Neural progenitor cell (in vitro differentiated cells): Measurements from ENCODE around the gene NALCN. TPM values are rescaled to one million over a fixed set of nuclear protein-coding genes. Genes with fewer than 3 reads are reported as not detected.

Source experiments
- DNase-seq: peaks from one replicate; pipeline ENCODE4 v3.0.0-alpha.2; 2016; ENCODE audit warnings: low spot score
- H2AFZ ChIP-seq: fragments of 200-600 bp; sonication (generic); replicated peaks from 2 replicates; pipeline ENCODE4 v1.6.1; 2016; ENCODE audit warnings: antibody characterized with exemption
- H3F3A ChIP-seq: fragments of 200-600 bp; sonication (generic); 2 replicates; pipeline ENCODE4 v1.6.1; 2016; ENCODE audit warnings: antibody characterized with exemption, low read depth
- H3K27ac ChIP-seq: fragments of 200-600 bp; sonication (generic); 2 replicates; pipeline ENCODE4 v1.5.1; 2016; ENCODE audit warnings: mild to moderate bottlenecking
- H3K27me3 ChIP-seq: fragments of 200-600 bp; sonication (generic); 2 replicates; pipeline ENCODE4 v1.6.1; 2016; ENCODE audit warnings: mild to moderate bottlenecking, moderate library complexity
- H3K36me3 ChIP-seq: fragments of 200-600 bp; sonication (generic); 2 replicates; pipeline ENCODE4 v1.5.1; 2016
- H3K4me1 ChIP-seq: fragments of 200-600 bp; sonication (generic); 2 replicates; pipeline ENCODE4 v1.6.1; 2016; ENCODE audit warnings: mixed run types
- H3K4me2 ChIP-seq: fragments of 200-600 bp; sonication (generic); 2 replicates; pipeline ENCODE4 v1.6.1; 2016
- H3K4me3 ChIP-seq: fragments of 200-600 bp; sonication (generic); 2 replicates; pipeline ENCODE4 v1.5.1; 2016
- H3K79me2 ChIP-seq: fragments of 200-600 bp; sonication (generic); 2 replicates; pipeline ENCODE4 v1.6.1; 2016; ENCODE audit warnings: low read depth
- H3K9ac ChIP-seq: fragments of 200-600 bp; sonication (generic); 2 replicates; pipeline ENCODE4 v1.6.1; 2016
- H3K9me3 ChIP-seq: fragments of 200-600 bp; sonication (generic); 2 replicates; pipeline ENCODE4 v1.5.1; 2016; ENCODE audit warnings: low read depth
- H4K20me1 ChIP-seq: fragments of 200-600 bp; sonication (generic); 2 replicates; pipeline ENCODE4 v1.6.1; 2016; ENCODE audit warnings: low read depth
- H3K27ac Mint-ChIP-seq: 3 replicates; pipeline ENCODE4 v1.8.0; 2021; ENCODE audit warnings: mixed read lengths
- H3K27me3 Mint-ChIP-seq: 2 replicates; pipeline ENCODE4 v1.8.0; 2022; ENCODE audit warnings: low read depth, mild to moderate bottlenecking, inconsistent platforms, moderate library complexity, mixed read lengths; ENCODE audit not compliant: insufficient read depth
- H3K36me3 Mint-ChIP-seq: 3 replicates; pipeline ENCODE4 v1.8.0; 2021; ENCODE audit warnings: mixed read lengths
- H3K4me1 Mint-ChIP-seq: 3 replicates; pipeline ENCODE4 v1.8.0; 2021; ENCODE audit warnings: mixed read lengths
- H3K4me3 Mint-ChIP-seq: 3 replicates; pipeline ENCODE4 v1.8.0; 2021; ENCODE audit warnings: mild to moderate bottlenecking, moderate library complexity, mixed read lengths
- H3K9me3 Mint-ChIP-seq: 3 replicates; pipeline ENCODE4 v1.8.0; 2020; ENCODE audit warnings: mixed read lengths
- CTCF ChIP-seq: fragments of 200-600 bp; sonication (generic); IDR thresholded peaks from 2 replicates; pipeline ENCODE4 v1.5.1; 2017; ENCODE audit warnings: antibody characterized with exemption, mild to moderate bottlenecking
- EZH2 ChIP-seq: fragments of 200-600 bp; sonication (generic); IDR thresholded peaks from 2 replicates; pipeline ENCODE4 v1.6.1; 2017; ENCODE audit warnings: antibody characterized with exemption, mild to moderate bottlenecking, moderate library complexity
- EZH2phosphoT487 ChIP-seq: fragments of 200-600 bp; sonication (generic); IDR thresholded peaks from 2 replicates; pipeline ENCODE4 v1.6.1; 2017; ENCODE audit warnings: antibody characterized with exemption
- total RNA-seq: library from RNA; depleted of rRNA; stranded (reverse); fragments of >200 nt; gene quantifications from 2 replicates; pipeline ENCODE4 v1.2.3, GENCODE V29; 2015; ENCODE audit warnings: low replicate concordance

Gene NALCN
- total RNA-seq, 1 donor from 2014 or later = 1.1 TPM

DNA sequence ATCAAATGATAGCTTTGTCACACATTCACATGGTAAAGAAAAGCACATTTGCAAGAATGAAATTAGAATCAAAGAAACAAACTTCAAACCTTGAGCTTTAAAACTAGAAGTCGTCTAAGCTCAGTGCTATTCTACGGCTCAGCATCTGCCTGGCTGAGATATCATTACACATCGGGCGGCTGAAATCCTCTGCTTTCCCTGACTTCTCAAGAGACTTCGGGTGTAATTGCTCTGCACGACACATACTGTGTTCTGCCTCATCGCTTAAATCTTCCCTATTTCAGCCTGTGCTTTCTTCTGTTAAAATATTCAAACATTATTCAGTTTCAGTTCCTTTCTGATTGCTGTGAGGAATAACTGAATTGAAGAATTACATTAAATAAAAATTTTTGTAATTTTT is 265.3 kb downstream of the NALCN start:
- no peak for TF ChIP-seq CTCF
- TF ChIP-seq EZH2phosphoT487 = no peak
- TF ChIP-seq EZH2 = no peak
- Histone ChIP-seq H3K4me3 (no peak overlapping the region), H3K9me3 (no peaks in the 10 kb centered on the region), H2AFZ (peak overlapping the region; percentile 52), H3F3A (no peaks in the 10 kb centered on the region), H3K4me2 (no peak overlapping the region), H3K9ac (no peak overlapping the region), H4K20me1 (no peaks in the 10 kb centered on the region), H3K4me1 (peaks cover 7% of the 10 kb centered on the region), H3K36me3 (no peaks in the 10 kb centered on the region), H3K27me3 (no peaks in the 10 kb centered on the region), H3K27ac (no peak overlapping the region), H3K79me2 (no peaks in the 10 kb centered on the region)
- Mint-ChIP-seq H3K36me3 (no peaks in the 10 kb centered on the region), H3K4me1 (peaks cover 19% of the 10 kb centered on the region), H3K27ac (no peak overlapping the region), H3K4me3 (no peak overlapping the region), H3K27me3 (peaks cover 3% of the 10 kb centered on the region), H3K9me3 (no peaks in the 10 kb centered on the region)
- peak; percentile 45 for DNase-seq

- Histone ChIP-seq H3K4me3 (no peak overlapping the region), H4K20me1 (no peaks in the 10 kb centered on the region), H3K9ac (no peak overlapping the region), H3K9me3 (no peaks in the 10 kb centered on the region), H3K36me3 (no peaks in the 10 kb centered on the region), H3K4me1 (peaks cover 7% of the 10 kb centered on the region), H3F3A (no peaks in the 10 kb centered on the region), H2AFZ (peak overlapping the region; percentile 92), H3K79me2 (no peaks in the 10 kb centered on the region), H3K27me3 (no peaks in the 10 kb centered on the region), H3K27ac (no peak overlapping the region), H3K4me2 (no peak overlapping the region)
- Mint-ChIP-seq H3K4me3 (no peak overlapping the region), H3K27me3 (peaks cover 3% of the 10 kb centered on the region), H3K9me3 (no peaks in the 10 kb centered on the region), H3K27ac (no peak overlapping the region), H3K36me3 (no peaks in the 10 kb centered on the region), H3K4me1 (peaks cover 19% of the 10 kb centered on the region)
- DNase-seq = peak; percentile 62
- TF ChIP-seq CTCF (peak; percentile 55), EZH2 (no peak), EZH2phosphoT487 (no peak)
These were observed 266.4 kb downstream of the NALCN start for GRCh38 chr13:101149735-101150384.

DNA sequence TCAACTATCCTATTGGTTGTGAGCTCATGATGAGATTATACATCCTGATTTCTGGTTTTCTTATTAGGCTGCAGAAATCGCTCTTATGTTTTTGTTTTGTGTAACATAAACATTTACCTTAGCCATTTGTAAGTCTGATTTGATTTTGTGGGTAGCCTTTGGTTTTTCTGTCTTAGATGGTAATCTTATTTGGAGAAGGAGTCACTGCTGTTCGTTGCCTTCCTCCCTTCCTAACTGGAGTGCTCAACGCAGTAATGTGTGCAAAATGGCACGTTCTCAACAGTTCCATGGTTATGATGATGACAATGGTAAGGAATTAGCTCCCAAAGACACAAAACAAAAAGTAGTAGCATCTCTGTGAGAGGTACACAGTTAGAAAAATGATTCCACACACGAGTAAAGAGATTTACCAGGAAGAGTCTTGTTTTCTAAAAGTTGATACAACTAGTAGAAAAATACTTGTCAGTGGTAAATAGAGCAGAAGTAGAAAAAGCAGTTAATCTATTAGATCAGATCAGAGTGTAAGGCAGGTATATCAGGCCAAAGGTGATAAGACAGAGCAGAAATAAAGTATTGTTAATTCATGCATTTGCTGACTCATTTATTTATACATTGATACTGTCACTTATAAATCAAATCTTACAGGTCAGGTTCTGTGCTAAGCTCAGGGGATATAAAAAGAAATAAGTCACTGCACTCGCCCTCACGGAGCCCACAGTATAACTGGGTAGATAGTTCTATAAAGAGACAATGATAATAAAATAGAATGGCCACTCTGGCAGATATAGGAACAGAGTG is 270.0 kb downstream of the NALCN start:
- Histone ChIP-seq H4K20me1 (no peaks in the 10 kb centered on the region), H3K9ac (no peak overlapping the region), H3F3A (no peaks in the 10 kb centered on the region), H3K27me3 (no peaks in the 10 kb centered on the region), H3K4me2 (no peak overlapping the region), H3K36me3 (no peaks in the 10 kb centered on the region), H2AFZ (no peak overlapping the region), H3K9me3 (no peaks in the 10 kb centered on the region), H3K4me1 (peaks cover 6% of the 10 kb centered on the region), H3K4me3 (no peak overlapping the region), H3K79me2 (no peaks in the 10 kb centered on the region), H3K27ac (no peak overlapping the region)
- Mint-ChIP-seq H3K9me3 (no peaks in the 10 kb centered on the region), H3K4me3 (no peak overlapping the region), H3K27me3 (peaks cover 3% of the 10 kb centered on the region), H3K4me1 (peaks cover 17% of the 10 kb centered on the region), H3K27ac (no peak overlapping the region), H3K36me3 (no peaks in the 10 kb centered on the region)
- no peak for DNase-seq
- no peak for TF ChIP-seq CTCF
- no peak for TF ChIP-seq EZH2phosphoT487
- TF ChIP-seq EZH2 = no peak
